PFSK-1 (cell line): Measurements from ENCODE around the gene OGDHL.

ENCODE experiments used
- POLR2AphosphoS5 ChIP-seq: IDR thresholded peaks from 2 replicates; pipeline ENCODE4 v1.6.1; 2012; ENCODE audit warnings: low read depth, mild to moderate bottlenecking, control low read depth, low read length, moderate library complexity
- REST ChIP-seq, 2 experiments: IDR thresholded peaks; 2 replicates each; pipeline versions ENCODE4 v1.6.1 to v1.8.0; 2011 to 2012; ENCODE audit warnings: low read depth in 2 of 2, low read length in 2 of 2, control low read depth in 1 of 2, inconsistent platforms in 1 of 2, mild to moderate bottlenecking in 1 of 2, moderate library complexity in 1 of 2; ENCODE audit not compliant: insufficient read depth in 1 of 2
- SIN3A ChIP-seq: IDR thresholded peaks from 2 replicates; pipeline ENCODE4 v1.6.1; 2012; ENCODE audit warnings: mild to moderate bottlenecking, low read length, moderate library complexity, borderline replicate concordance; ENCODE audit not compliant: insufficient read depth
- TAF1 ChIP-seq: IDR thresholded peaks from 2 replicates; pipeline ENCODE4 v1.6.1; 2012; ENCODE audit warnings: low read length, control low read depth, borderline replicate concordance; ENCODE audit not compliant: insufficient read depth

GRCh38 chr10:49742683-49743463, 19.2 kb downstream of the OGDHL start:
- no peak for TF ChIP-seq TAF1
- TF ChIP-seq REST (IDR thresholded peaks at IDR 0.05; ENCODE audit: insufficient read depth in 1 of 2, low read depth in 2 of 2, low read length in 2 of 2) = no peak
- no peak for TF ChIP-seq POLR2AphosphoS5
- no peak for TF ChIP-seq SIN3A
